Measurements from ENCODE around the gene ARHGAP40.

- TF ChIP-seq POLR2AphosphoS5 (IDR thresholded peaks at IDR 0.05; ENCODE audit: low read depth, low read length): no peak
- TF ChIP-seq CTCF (IDR thresholded peaks at IDR 0.05): no peak
- no peak for TF ChIP-seq TCF7L2 (IDR thresholded peaks at IDR 0.05; ENCODE audit: low read depth, low read length)
- no peak for TF ChIP-seq REST (IDR thresholded peaks at IDR 0.05; ENCODE audit: insufficient read depth in 1 of 2, low read depth in 2 of 2, low read length in 1 of 2)
- TF ChIP-seq SIN3A (IDR thresholded peaks at IDR 0.05; ENCODE audit: borderline replicate concordance, insufficient read depth, low read depth, low read length): no peak
Observed at GRCh38 chr20:38624084-38624483, 22.5 kb downstream of the ARHGAP40 start.
